HG03378 (cell line): ENCODE data around the gene CCDC40.
"Not testable (repeated sequence)": the region's sequence is repeated elsewhere in the genome, so short reads cannot be mapped to it uniquely, and the experiment has no call there.

Experiments used
- ATAC-seq: cut with Tn5 transposase; IDR thresholded peaks from one replicate; pipeline ENCODE4 v1.9.1; 2021; ENCODE audit warnings: mild to moderate bottlenecking, moderate library complexity; ENCODE audit not compliant: unreplicated experiment

CCDC40 gene

GRCh38 chr17:80072410-80072809 lies 36.0 kb downstream of the CCDC40 start:
- no peak for ATAC-seq

- no peak for ATAC-seq
Measured at GRCh38 chr17:80080081-80080480, 43.6 kb downstream of the CCDC40 start.

- ATAC-seq = no peak
Measured at GRCh38 chr17:80081596-80081995, 45.2 kb downstream of the CCDC40 start.

- no peak for ATAC-seq
Measured at GRCh38 chr17:80082403-80083135, 46.1 kb downstream of the CCDC40 start.

GRCh38 chr17:80083136-80083661 lies 46.8 kb downstream of the CCDC40 start:
- no peak for ATAC-seq

- ATAC-seq = no peak
Measured at GRCh38 chr17:80084773-80085172, 48.3 kb downstream of the CCDC40 start.

GRCh38 chr17:80086081-80086480 lies 49.6 kb downstream of the CCDC40 start:
- ATAC-seq = no peak

- no peak for ATAC-seq
Measured at GRCh38 chr17:80086616-80087015, 50.2 kb downstream of the CCDC40 start.

- no peak for ATAC-seq
Measured at GRCh38 chr17:80087346-80088265, 51.2 kb downstream of the CCDC40 start.

- ATAC-seq = no peak
Measured at GRCh38 chr17:80089762-80090161, 53.3 kb downstream of the CCDC40 start.

- not testable (repeated sequence) for ATAC-seq
Measured at GRCh38 chr17:80090164-80090563, 53.7 kb downstream of the CCDC40 start.

- no peak for ATAC-seq
Measured at GRCh38 chr17:80091376-80091775, 54.9 kb downstream of the CCDC40 start.

- no peak for ATAC-seq
Measured at GRCh38 chr17:80092959-80093358, 56.5 kb downstream of the CCDC40 start.

GRCh38 chr17:80095038-80095843 lies 58.8 kb downstream of the CCDC40 start:
- no peak for ATAC-seq

GRCh38 chr17:80095844-80096475 lies 59.5 kb downstream of the CCDC40 start:
- ATAC-seq = no peak

GRCh38 chr17:80096561-80097021 lies 60.1 kb downstream of the CCDC40 start:
- no peak for ATAC-seq

GRCh38 chr17:80097127-80097621 lies 60.7 kb downstream of the CCDC40 start:
- ATAC-seq = no peak

- ATAC-seq = no peak
Measured at GRCh38 chr17:80097844-80098691, 61.6 kb downstream of the CCDC40 start.
